ENCODE measurements around the gene BTBD9. TPM values are rescaled to one million over a fixed set of nuclear protein-coding genes. Genes with fewer than 3 reads are reported as not detected.

Gene BTBD9
- total and polyA plus RNA-seq, 2 donors (not counting 3 experiments of a cell fraction or from before 2014, with no cell fraction given): 4.9 to 15.0 TPM

GRCh38 chr6:38566295-38567030 lies 73.3 kb downstream of the BTBD9 start:
- no peak overlapping the region for H3K4me3 ChIP-seq (replicated peaks in 1 of 3; ENCODE audit: insufficient read depth in 1 of 3, low read depth in 1 of 3, low read length in 3 of 3)
- no peaks in the 10 kb centered on the region for H3K36me3 ChIP-seq (ENCODE audit: control insufficient read depth in 2 of 2, extremely low read depth in 1 of 2, insufficient read depth in 2 of 2, low read length in 2 of 2)
- no peak overlapping the region for H3K4me2 ChIP-seq (ENCODE audit: insufficient read depth, low read length)
- H3K9me1 ChIP-seq (replicated peaks; ENCODE audit: control insufficient read depth, extremely low read depth, insufficient read depth, low read length): no peaks in the 10 kb centered on the region
- CTCF ChIA-PET: interaction anchor here (0.8 to 6.8 kb wide), 6 partner anchors 19 to 532 kb away, joined by 3 to 88 read pairs (median 3); no protein-coding TSS in a partner anchor
- no peaks in the 10 kb centered on the region for H4K20me1 ChIP-seq (replicated peaks; ENCODE audit: control insufficient read depth, extremely low read depth, insufficient read depth, low read length)
- intact Hi-C loops (cut with micrococcal nuclease) (no loop called here), dilution Hi-C loops (cut with MboI; ENCODE audit: extremely low pct_ligation_motif_present, low sequenced_read_pairs) (no loop called here)
- DNase-seq (ENCODE audit: low read depth, low spot score) (peak; percentile 7), FAIRE-seq (no peak)
- POLR2A ChIA-PET: no interaction called here
- H3K9me3 ChIP-seq (replicated peaks; ENCODE audit: control insufficient read depth, insufficient read depth, low read length): no peaks in the 10 kb centered on the region
- no peaks in the 10 kb centered on the region for H3K79me2 ChIP-seq (ENCODE audit: control insufficient read depth, insufficient read depth, low read length)
- no peak overlapping the region for H2AFZ ChIP-seq (ENCODE audit: low read depth, low read length)
- no TSS peak for BruUV-seq (replicated peaks)
- H3K4me1 ChIP-seq (ENCODE audit: control insufficient read depth, extremely low read depth, insufficient read depth, low read length): peaks cover 14% of the 10 kb centered on the region
- no peaks in the 10 kb centered on the region for H3K27me3 ChIP-seq (ENCODE audit: control insufficient read depth in 2 of 2, insufficient read depth in 2 of 2, low read length in 2 of 2)
- no peak overlapping the region for H3K27ac ChIP-seq (ENCODE audit: insufficient read depth, low read depth, low read length)
- H3K9ac ChIP-seq (replicated peaks; ENCODE audit: extremely low read depth, insufficient read depth, low read length): no peak overlapping the region
- TF ChIP-seq, protein P1, sequence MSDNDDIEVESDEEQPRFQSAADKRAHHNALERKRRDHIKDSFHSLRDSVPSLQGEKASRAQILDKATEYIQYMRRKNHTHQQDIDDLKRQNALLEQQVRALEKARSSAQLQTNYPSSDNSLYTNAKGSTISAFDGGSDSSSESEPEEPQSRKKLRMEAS (IDR thresholded peaks at IDR 0.05; ENCODE audit: insufficient read depth, insufficient read length): no peak
- peak; percentile 54 for TF ChIP-seq FOS (IDR thresholded peaks at IDR 0.05; ENCODE audit: borderline replicate concordance, insufficient read depth, low read length)

DNA sequence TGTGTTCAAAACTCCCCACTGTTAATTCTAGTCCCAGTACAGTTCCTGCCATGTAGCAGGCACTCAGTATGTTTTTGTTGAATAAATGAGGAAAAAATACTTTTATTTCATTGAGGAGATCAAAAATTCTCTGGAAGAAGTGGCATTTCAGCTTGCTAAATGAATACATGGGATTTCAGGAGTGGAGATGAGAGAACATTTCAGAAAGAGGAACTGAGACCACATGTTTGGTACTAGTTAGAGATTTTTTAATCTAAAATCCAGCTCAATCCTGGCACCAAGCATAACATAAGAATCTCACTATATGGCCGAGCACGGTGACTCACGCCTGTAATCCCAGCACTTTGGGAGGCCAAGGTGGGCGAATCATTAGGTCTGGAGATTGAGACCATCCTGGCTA lies 75.4 kb downstream of the BTBD9 start:
- H3K36me3 ChIP-seq (ENCODE audit: control insufficient read depth in 2 of 2, extremely low read depth in 1 of 2, insufficient read depth in 2 of 2, low read length in 2 of 2): no peaks in the 10 kb centered on the region
- ChIA-PET CTCF (interaction anchor here (1.1 kb wide), 1 partner anchor 8 kb away, joined by 3 read pairs; no protein-coding TSS in a partner anchor), POLR2A (no interaction called here)
- no peaks in the 10 kb centered on the region for H3K27me3 ChIP-seq (ENCODE audit: control insufficient read depth in 2 of 2, insufficient read depth in 2 of 2, low read length in 2 of 2)
- TF ChIP-seq EZH2 (IDR thresholded peaks at IDR 0.05; ENCODE audit: borderline replicate concordance, low read depth, low read length, severe bottlenecking): no peak
- TF ChIP-seq POLR2A (IDR thresholded peaks at IDR 0.05; ENCODE audit: low read depth, low read length): no peak
- TF ChIP-seq, protein P1 (IDR thresholded peaks at IDR 0.05; ENCODE audit: insufficient read depth, insufficient read length): no peak
- dilution Hi-C loops (cut with MboI; ENCODE audit: extremely low pct_ligation_motif_present, low sequenced_read_pairs): no loop called here
- FAIRE-seq: no peak
- no peaks in the 10 kb centered on the region for H3K9me1 ChIP-seq (replicated peaks; ENCODE audit: control insufficient read depth, extremely low read depth, insufficient read depth, low read length)
- H3K4me1 ChIP-seq (ENCODE audit: control insufficient read depth, extremely low read depth, insufficient read depth, low read length): peaks cover 11% of the 10 kb centered on the region
- no peak overlapping the region for H2AFZ ChIP-seq (ENCODE audit: low read depth, low read length)
- intact Hi-C loops (cut with micrococcal nuclease): no loop called here
- BruUV-seq (replicated peaks): no TSS peak
- H3K27ac ChIP-seq (ENCODE audit: insufficient read depth, low read depth, low read length): no peak overlapping the region
- no peak for DNase-seq (ENCODE audit: low read depth, low spot score)
- no peaks in the 10 kb centered on the region for H3K79me2 ChIP-seq (ENCODE audit: control insufficient read depth, insufficient read depth, low read length)
- H4K20me1 ChIP-seq (replicated peaks; ENCODE audit: control insufficient read depth, extremely low read depth, insufficient read depth, low read length): no peaks in the 10 kb centered on the region
- H3K4me3 ChIP-seq (replicated peaks in 1 of 3; ENCODE audit: insufficient read depth in 1 of 3, low read depth in 1 of 3, low read length in 3 of 3): no peak overlapping the region
- H3K9me3 ChIP-seq (replicated peaks; ENCODE audit: control insufficient read depth, insufficient read depth, low read length): no peaks in the 10 kb centered on the region
- H3K4me2 ChIP-seq (ENCODE audit: insufficient read depth, low read length): no peak overlapping the region
- H3K9ac ChIP-seq (replicated peaks; ENCODE audit: extremely low read depth, insufficient read depth, low read length): no peak overlapping the region

All from endothelial cell of umbilical vein (primary cell).